Measurements from ENCODE around the gene CRACR2A.

DNA sequence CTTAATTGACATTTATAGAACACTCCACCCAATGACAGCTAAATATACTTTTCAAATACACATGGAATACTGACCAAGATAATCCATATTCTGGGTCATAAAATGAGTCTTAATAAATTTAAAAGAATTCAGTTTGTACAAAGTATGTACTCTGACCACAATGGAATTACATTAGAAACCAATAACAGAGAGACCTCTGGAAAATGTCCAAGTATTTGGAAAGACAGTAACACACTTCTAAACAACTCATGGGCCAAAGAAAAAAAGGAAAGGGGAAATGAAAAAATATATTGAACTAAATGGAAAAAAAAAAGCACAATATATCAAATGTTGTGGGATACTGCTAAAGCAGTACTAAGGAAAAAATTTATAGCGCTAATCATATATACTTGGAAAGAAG lies 52.0 kb downstream of the CRACR2A start:
- TF ChIP-seq POLR2AphosphoS5 (IDR thresholded peaks at IDR 0.05) (no peak), POLR2A (IDR thresholded peaks at IDR 0.05) (no peak)
- TF ChIP-seq, protein P1, sequence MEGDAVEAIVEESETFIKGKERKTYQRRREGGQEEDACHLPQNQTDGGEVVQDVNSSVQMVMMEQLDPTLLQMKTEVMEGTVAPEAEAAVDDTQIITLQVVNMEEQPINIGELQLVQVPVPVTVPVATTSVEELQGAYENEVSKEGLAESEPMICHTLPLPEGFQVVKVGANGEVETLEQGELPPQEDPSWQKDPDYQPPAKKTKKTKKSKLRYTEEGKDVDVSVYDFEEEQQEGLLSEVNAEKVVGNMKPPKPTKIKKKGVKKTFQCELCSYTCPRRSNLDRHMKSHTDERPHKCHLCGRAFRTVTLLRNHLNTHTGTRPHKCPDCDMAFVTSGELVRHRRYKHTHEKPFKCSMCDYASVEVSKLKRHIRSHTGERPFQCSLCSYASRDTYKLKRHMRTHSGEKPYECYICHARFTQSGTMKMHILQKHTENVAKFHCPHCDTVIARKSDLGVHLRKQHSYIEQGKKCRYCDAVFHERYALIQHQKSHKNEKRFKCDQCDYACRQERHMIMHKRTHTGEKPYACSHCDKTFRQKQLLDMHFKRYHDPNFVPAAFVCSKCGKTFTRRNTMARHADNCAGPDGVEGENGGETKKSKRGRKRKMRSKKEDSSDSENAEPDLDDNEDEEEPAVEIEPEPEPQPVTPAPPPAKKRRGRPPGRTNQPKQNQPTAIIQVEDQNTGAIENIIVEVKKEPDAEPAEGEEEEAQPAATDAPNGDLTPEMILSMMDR (IDR thresholded peaks at IDR 0.05), result no peak

All from upper lobe of left lung (tissue), 4 donors.